ENCODE measurements around the gene APCDD1L. TPM values are rescaled to one million over a fixed set of nuclear protein-coding genes. Genes with fewer than 3 reads are reported as not detected.

The APCDD1L gene
- total RNA-seq, 1 experiment from 2014 or later, result 1.0 TPM

DNA sequence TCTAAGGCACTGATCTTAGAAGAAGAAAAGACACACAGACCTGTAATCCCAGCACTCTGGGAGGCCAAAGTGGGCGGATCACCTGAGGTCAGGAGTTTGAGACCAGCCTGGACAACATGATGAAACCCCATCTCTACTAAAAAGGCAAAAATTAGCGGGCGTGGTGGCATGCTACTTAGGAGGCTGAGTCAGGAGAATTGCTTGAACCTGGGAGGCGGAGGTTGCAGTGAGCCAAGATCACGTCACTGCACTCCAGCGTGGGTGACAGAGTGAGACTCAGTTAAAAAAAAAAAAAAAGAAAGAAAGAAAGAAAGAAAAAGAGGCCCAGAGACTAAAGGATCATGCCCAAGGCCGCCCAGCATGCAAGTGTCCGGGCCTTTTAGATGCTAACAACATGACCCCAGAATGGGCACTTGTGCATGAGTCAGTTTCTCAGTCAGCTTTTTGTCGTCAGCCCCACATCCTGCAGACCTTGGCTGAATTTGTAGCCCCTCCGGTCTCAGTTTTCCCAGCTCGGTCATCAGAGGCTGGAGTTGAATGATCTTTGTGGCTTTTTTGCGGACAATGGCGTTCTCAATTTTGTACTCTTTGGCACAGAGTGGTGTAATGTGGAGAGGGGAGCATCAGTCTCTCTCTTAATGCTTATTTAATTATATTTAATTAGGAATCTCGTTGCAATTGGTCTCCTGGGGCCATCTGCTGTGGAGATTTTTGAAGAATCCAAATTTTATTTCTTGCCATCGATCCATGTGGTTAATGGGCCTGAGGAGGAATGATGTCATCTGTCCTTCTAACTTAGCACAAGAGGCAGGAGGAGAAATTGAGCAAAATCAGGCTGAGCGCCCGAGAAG is 30.6 kb upstream of the APCDD1L start:
- no peak for DNase-seq (ENCODE audit: low read depth)

DNA sequence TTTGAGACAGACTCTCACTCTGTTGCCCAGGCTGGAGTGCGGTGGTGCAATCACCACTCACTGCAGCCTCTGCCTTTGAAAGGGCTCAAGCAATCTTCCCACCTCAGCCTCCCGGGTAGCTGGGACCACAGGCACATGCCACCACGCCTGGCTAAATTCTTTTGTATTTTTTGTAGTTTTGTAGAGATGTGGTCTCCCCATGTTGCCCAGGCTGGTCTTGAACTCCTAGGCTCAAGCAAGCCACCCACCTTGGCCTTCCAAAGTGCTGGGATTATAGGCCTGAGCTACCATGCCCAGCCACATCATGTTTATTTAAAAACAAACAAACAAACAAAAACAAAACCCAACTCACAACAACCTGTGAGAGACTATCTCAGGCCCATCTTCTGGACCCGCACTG is 29.7 kb upstream of the APCDD1L start:
- DNase-seq (ENCODE audit: low read depth), result no peak

DNA sequence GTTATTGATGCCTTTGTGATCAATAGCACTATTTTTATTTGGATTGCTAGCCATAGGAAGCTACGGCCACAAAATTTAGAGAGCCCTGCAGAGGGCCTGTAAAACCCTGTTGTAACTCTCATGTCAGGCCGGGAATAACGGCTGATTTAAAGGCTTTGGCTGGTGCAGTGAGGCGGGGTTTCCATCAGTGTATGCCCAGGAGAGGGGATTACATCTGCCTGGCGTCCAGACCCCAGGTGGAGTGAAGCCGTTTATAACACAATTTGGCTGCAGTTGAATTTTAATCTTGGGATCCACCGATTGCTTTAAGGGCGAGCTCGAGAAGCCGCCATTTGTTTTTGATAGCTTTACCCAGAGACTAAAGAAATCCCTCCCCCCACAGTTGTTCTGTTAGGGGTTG is 29.1 kb upstream of the APCDD1L start:
- no peak for DNase-seq (ENCODE audit: low read depth)

DNA sequence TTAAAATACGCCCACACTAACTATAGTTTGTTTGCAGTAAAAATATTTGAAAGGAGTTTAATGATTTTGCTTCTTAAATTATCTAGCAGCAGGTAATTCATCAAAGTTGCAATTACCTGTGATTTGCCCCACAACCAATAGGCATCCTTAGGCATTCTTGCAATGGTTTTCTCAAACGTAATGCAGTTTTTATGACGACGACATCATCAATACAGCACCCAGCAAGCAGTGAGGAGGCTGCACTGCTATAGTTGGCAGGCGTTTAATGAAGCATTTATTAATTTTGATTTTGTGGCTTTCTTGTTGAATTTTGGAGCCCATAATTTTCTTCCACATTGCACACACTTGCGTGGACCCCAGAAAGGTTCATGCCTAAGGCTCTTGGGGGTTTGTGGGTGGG is 28.1 kb upstream of the APCDD1L start:
- DNase-seq (ENCODE audit: low read depth), result no peak

DNA sequence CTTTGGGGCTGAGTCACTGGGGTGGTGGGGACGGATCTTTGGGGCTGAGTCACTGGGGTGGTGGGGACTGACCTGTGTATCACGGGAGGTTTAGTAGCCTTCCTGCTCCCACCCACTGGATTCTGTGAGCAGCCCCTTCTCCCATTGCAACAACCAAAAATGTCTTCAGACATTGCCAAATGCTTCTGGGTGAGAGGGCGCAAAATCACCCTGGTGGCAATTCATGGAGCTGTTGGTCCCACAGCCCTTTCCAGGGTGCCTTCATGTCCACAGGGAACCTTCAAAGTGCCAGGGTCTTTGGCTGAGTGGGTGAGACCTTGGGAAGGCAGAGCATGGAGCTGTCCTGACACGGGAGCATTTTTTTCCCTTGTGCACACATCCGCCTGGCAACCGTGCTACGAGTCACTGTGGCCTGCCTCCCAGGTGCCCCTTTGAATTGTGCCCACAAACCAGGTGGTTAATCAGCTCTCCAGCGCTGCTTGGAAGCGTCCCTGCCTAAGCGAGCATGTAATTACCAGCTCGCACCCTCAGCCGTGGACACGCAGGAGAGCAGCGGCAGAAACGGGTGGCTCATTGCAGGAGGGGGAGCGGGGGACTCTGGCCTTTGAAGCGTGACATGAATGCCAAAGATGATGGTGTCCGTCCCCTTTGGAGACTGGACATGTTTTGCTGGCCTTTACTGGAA is 27.4 kb upstream of the APCDD1L start:
- DNase-seq (ENCODE audit: low read depth), result peak; percentile 60

DNA sequence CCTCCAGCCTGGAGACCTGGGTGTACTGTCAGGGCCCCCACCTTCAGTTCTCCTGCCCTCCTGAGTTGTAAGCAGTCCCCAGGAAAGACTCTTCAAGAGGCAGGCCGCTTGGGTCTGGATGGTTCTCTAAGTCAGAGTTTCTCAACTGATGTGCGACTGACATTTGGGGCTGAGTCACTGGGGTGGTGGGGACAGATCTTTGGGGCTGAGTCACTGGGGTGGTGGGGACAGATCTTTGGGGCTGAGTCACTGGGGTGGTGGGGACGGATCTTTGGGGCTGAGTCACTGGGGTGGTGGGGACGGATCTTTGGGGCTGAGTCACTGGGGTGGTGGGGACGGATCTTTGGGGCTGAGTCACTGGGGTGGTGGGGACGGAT is 26.8 kb upstream of the APCDD1L start:
- DNase-seq (ENCODE audit: low read depth), result peak; percentile 63

DNA sequence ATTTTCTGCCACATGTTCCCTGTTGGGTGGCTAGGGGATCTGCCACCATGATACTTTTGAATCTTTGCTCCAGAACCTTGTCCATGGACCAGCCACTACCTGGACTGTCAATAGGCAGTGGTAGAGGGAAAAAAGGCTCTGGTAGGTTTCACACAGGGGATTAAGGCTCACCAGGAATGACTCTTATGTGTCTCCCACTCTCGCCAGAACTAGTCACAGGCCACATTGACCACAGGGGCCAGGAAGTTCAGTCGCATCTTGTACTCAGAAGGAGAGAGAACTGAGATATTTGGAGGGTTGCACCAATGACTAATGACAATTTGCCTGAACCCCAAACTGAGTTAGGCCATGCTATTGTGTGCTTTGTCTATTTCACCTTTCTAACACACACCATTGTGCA is 23.6 kb upstream of the APCDD1L start:
- peak; percentile 80 for DNase-seq (ENCODE audit: low read depth)

DNA sequence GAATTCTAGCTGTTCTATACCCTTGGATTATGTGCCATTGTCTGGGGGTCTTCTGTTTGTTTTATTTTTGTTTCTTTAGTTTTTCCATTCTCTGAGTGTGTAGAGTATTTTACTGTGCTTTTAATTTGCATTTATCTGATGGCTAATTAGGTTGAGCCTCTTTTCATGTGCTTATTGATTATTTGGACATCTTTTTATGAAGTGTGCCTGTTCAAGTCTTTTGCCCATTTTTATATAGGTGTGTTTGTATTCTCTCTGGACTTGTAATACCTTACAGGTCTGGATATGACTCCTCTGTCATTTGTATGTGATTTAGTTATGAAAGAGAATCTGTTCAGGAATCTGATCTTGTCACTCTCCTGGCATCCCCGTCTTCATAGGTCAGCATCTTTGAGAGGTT is 22.6 kb upstream of the APCDD1L start:
- no peak for DNase-seq (ENCODE audit: low read depth)

DNA sequence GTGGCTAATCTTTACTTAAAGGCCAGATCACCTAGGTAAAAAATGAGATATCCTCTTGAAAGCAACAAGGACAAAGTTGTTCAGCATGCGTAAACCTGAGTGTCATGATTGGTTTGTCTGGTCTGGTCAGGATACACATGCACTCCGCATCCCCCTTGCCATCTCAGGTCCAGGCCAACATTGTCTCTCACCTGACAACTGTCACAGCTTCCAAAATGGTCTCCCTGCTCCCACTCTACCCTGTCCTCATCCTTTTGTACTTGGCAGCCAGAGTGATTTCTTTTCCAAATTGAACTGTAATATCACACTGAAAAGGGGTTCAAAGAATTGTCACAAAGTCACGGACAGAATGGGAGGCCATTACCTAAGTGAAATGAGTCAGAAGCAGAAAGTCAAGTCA is 21.1 kb upstream of the APCDD1L start:
- DNase-seq (ENCODE audit: low read depth), result no peak

DNA sequence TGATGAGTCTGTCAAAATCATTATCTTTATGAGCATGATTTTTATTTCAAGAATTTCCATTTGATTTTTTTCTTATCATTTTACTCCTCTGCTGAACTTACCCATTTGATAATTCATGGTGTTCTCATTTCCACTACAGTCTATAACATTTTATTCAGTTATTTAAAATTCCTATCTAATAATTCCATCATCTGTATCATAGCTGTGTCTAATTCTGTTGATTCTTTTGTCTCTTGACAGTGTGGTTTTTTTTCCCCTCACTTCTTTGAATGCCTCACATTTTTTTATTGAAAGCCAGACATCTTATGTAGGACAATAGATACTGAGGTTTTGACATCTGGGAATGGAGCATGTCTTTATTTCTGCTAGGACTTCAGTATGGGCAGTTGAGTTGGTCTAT is 16.5 kb upstream of the APCDD1L start:
- DNase-seq (ENCODE audit: low read depth), result no peak

DNA sequence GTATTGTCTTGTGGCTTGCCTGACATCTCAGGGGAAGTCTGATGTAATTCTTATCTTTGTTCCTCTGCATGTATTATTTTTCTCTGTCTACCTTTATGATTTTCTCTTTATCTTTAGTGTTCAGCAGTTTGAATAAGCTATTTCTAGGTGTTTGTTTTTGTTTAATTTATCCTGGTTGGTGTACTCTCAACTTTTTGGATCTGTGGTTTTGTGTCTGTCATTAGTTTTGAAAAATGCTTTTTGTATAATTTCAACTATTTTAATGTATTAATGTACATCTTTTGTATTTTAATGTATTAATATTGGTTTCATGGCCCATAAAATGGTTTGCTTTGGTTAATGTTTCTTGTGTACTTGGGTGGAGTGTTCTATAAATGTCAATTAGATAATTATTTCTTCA is 15.9 kb upstream of the APCDD1L start:
- DNase-seq (ENCODE audit: low read depth), result no peak

DNA sequence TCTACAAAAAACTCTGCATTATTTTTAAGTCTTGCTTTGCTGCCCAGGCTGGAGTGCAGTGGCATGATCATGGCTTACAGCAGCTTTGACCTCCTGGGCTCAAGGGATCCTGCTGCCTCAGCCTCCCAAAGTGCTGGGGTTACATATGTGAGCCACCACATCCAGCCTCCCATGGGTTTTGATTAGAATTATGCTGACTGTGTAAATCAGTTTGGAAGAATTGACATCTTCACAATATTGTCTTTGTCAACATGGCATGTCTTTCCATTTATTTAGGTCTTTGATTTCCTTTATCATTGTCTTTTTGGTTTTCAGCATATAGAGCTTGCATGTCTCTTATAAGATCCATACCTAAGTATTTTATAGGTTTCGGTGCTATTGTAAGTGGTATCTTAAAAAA is 13.2 kb upstream of the APCDD1L start:
- no peak for DNase-seq (ENCODE audit: low read depth)

DNA sequence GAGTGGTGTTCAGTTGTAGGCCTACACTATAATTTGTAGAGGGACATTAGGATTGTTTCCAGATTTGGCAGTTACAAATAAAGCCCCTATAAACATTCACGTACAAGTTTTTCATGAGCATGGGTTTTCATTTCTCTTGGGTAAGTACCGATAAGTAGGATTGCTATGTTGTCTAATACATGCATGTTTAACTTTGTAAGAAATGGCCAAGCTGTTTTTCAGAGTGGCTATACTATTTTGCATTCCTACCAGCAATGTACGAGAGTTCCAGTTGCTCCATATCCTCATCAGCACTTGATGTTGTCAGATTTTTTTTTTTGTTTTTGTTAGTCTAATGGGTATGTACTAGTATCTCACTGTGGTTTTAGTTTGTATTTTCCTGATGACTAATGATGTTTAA is 11.2 kb upstream of the APCDD1L start:
- no peak for DNase-seq (ENCODE audit: low read depth)

DNA sequence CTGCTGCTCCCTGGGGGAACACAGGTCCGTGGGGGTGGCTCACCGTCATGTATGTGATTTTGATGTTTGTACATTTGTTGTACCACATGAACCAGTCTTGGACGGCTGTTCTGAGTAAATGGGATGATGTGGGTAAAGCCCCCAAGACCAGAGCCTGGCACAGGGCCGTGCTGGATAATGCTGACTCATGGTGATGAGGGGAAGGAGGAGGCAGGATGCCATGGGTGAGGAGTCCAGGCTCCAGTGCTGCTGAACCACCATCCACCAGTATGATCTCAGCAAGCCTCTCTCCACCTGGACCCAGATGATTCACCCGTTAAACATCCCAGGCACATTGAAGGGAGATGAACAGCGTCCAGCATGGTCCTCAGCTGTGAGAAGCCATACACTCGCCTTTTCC is 9.6 kb upstream of the APCDD1L start:
- DNase-seq (ENCODE audit: low read depth), result peak; percentile 97

DNA sequence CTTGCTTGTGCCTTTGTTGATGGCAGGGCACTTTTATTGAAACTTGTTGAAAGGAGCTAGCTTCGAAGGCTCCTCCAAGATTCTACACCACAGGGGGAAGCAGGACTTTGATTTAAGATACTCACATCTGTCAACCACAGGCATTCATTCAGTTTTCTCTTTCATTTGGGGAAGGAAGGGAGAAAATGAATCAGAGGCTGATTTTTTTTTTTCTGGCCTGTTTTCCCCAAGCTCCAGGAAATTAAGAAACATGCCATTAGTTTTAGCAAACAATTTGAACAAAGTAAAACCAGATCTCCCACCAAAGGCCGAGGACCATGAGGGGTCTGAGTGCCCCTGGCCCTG is 8.7 kb upstream of the APCDD1L start:
- DNase-seq (ENCODE audit: low read depth), result peak; percentile 48

DNA sequence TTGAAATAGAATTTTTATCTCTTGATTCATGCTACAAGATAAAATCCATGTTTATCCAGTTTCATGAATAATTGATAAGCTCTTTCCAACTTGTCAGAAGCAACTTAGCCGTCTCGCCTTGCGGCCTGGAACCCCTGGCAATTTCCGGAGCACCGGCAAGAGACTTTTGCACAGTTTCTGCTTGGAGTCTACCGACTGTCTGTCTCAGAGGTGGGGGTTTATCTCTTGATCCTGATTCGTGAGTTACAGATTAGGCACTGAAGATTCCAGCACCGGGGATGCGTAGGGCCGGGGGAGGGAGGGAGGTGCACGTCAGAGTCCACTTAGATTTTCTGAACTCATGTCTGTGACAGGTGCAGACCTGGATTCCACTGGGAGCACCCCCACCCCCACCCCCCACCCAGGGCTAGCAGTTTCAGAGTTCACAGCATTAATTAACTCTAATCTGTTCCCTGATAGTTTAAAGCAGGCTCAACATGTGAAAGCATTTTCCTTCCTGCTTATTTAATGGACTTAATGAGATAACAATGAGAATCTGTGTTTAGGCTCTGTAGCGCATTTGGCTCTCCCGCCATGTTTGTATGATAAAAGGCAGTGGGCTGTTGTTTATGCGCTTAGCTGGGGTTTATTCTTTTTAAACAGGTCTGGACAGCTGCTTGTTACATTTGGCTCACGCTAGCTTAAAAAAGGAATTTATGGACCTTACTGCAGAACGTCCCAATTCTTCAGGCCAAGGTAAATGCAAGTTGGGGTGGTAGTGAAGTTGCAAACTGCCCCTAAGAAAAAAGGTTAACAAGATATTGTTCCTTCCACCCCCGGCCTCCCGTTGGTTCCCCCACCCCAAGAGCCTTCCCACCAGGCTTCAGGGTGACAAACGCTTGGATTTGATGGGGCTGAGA is 8.1 kb upstream of the APCDD1L start:
- DNase-seq (ENCODE audit: low read depth), result no peak

DNA sequence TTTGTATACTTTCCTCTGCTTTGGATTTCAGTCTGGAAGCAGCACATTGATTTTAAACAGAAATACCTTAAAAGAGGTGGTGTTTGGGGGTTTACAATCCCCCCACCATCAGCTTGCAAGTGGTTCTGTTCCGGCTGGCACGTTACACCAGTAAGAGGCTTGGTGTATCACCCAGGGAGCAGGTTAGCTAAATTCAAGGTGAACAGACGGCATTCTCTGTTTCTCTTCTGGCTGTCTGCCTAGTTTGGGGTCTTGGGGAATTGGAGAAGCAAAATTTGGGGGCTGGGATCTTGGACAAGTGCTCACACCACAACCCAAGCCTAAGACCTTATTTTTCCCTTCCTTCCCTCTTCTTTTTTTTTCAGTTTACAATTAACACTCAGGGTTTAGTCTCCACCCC is 7.5 kb upstream of the APCDD1L start:
- no peak for DNase-seq (ENCODE audit: low read depth)

DNA sequence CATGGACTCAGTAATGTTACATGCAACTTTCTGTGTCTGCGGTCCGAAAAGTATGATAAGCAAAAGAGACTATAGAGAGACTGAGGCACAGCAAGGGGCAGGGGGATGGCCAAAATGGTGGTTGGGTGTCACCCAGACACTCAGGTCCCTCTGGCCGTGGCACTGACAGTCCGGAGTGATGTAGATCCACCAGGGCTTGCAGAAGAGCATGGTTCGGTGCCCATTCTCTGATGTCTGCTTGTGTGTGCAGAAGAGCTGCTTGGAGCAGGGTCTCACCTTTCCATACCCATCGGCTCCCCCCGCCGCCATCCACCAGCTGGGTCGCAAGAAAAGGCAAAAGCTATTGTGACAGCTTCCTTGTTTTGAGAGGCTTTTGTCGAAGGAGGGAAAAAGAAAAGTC is 6.6 kb upstream of the APCDD1L start:
- no peak for DNase-seq (ENCODE audit: low read depth)

DNA sequence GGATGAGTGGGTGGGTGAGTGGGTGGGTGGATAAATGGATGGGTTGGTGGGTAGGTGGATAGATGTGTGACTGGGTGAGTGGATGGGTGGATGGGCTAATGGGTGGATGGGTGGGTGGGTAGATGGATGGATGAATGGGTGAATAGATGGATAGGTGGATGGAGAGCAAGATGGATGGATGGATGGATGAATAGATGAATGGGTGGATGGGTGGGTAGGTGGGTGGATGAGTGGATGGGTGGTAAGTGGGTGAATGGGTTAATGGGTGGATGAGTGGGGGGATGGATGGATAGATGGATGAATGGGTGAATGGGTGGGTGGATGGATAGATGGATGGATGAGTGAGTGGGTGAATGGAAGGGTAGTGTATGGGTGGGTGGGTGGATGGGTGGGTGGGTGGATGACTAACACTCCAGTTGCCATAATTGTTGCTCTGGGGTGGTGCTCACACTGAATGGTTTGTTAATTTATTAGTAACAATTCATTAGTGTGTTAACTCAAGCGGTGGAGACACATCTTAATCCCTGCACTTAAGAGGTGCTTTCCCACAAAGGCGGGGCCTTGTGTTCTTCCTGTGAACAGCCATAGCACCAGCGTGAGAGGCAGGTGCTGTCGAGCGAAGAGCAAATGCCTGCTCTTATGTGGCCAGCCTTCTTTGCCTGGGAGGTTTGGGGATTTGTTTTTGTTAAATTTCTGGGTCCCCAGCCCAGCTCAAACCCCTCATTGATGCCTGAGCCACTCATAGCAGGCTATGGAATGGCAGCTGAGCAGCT is 4.9 kb upstream of the APCDD1L start:
- no peak for DNase-seq (ENCODE audit: low read depth)

DNA sequence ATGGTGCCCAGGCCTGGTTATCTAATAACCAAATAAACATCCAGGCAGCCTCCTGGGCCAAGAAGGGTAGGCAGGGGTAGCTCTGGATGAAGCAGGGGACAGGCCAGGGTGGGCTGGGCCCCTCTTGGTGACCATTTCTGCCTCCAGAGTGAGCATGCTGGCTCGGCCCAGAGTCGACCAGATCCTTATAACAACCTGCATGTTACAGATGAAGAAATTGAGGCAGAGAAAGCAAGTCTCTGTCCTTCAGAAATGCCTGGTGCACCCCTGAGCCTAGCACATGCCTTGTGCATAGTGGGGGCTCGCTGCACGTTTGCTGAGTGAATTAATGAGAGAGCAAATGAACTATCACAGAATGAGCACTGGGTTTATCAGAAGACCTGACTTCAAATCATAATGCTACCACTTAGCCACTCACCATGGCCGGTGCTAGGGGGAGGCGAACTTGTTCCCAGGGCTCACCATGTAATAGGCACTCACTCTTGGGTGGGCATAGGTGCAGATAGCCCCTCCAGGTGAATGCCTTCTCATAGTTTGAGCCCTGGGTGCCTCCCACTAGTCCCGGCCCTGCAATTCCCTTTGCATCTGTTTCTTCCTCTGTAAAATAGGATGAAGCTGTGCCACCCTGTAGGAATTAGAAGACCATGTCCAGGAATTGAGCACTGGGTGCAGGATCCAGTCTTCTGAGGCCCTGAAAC is 3.8 kb upstream of the APCDD1L start:
- no peak for DNase-seq (ENCODE audit: low read depth)

DNA sequence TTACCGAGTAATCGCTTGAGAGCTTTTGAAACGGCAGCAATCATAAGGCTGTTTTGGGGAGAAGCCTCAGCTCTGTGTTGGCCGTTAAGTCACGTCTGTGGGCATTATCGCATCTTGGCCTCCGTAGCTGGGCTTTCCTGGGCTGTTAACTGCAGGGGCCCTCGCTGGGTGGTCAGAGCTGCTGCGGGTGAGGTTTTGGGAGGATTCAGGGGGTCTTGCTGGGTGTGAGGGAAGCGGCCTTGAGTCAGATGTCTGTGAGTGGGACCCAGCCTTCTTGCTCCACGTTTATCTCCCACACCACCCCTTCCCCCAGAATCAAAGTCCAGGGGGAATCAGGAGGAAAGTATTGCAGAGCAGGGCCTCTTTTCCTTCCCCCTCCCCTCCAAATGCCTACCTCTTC is 3.2 kb upstream of the APCDD1L start:
- no peak for DNase-seq (ENCODE audit: low read depth)

All from HT1080 (cell line).